ENCODE measurements around the gene IL36B.

The IL36B gene

GRCh38 chr2:113027691-113028090 is 25.0 kb downstream of the IL36B start:
- ChIA-PET POLR2A (no interaction called here), CTCF (no interaction called here)
- DNase-seq (ENCODE audit: extremely low spot score) = no peak
- TF ChIP-seq TARDBP (IDR thresholded peaks at IDR 0.05) (no peak), PKNOX1 (IDR thresholded peaks at IDR 0.05) (no peak), ELF4 (IDR thresholded peaks at IDR 0.05) (no peak), FOXK2 (IDR thresholded peaks at IDR 0.05) (no peak), SP1 (IDR thresholded peaks at IDR 0.05) (no peak), HDGF (IDR thresholded peaks at IDR 0.05; ENCODE audit: borderline replicate concordance) (no peak)

GRCh38 chr2:113025737-113026136 is 26.9 kb downstream of the IL36B start:
- ChIA-PET CTCF (interaction anchor here (1.2 kb wide), 1 partner anchor 67 kb away, joined by 5 read pairs; no protein-coding TSS in a partner anchor), POLR2A (no interaction called here)
- TF ChIP-seq ARNT (IDR thresholded peaks at IDR 0.05) = no peak
- TF ChIP-seq NFRKB (IDR thresholded peaks at IDR 0.05) = no peak
- no peak for TF ChIP-seq BHLHE40 (IDR thresholded peaks at IDR 0.05; ENCODE audit: borderline replicate concordance)
- no peak for TF ChIP-seq HDGF (IDR thresholded peaks at IDR 0.05; ENCODE audit: borderline replicate concordance)
- TF ChIP-seq FOXA1 (IDR thresholded peaks at IDR 0.05) = no peak
- TF ChIP-seq TARDBP (IDR thresholded peaks at IDR 0.05) = no peak
- no peak for TF ChIP-seq CTBP1 (IDR thresholded peaks at IDR 0.05; ENCODE audit: borderline replicate concordance)
- TF ChIP-seq ZNF384 (IDR thresholded peaks at IDR 0.05) = no peak
- no peak for TF ChIP-seq PKNOX1 (IDR thresholded peaks at IDR 0.05)
- TF ChIP-seq L3MBTL2 (conservative IDR thresholded peaks at IDR 0.05) = no peak
- no peak for TF ChIP-seq ELF4 (IDR thresholded peaks at IDR 0.05)
- TF ChIP-seq SP1 (IDR thresholded peaks at IDR 0.05) = no peak
- no peak for TF ChIP-seq FOXM1 (IDR thresholded peaks at IDR 0.05; ENCODE audit: borderline replicate concordance)
- no peak for TF ChIP-seq SUZ12 (IDR thresholded peaks at IDR 0.05)
- TF ChIP-seq LEF1 (IDR thresholded peaks at IDR 0.05; ENCODE audit: borderline replicate concordance) = no peak
- TF ChIP-seq FOXK2 (IDR thresholded peaks at IDR 0.05) = no peak
- no peak for DNase-seq (ENCODE audit: extremely low spot score)

- no peak for DNase-seq (ENCODE audit: extremely low spot score)
- ChIA-PET POLR2A (no interaction called here), CTCF (no interaction called here)
- no peak for TF ChIP-seq ELF4 (IDR thresholded peaks at IDR 0.05)
- TF ChIP-seq HDGF (IDR thresholded peaks at IDR 0.05; ENCODE audit: borderline replicate concordance) = no peak
- no peak for TF ChIP-seq FOXM1 (IDR thresholded peaks at IDR 0.05; ENCODE audit: borderline replicate concordance)
- no peak for TF ChIP-seq SUZ12 (IDR thresholded peaks at IDR 0.05)
- TF ChIP-seq TARDBP (IDR thresholded peaks at IDR 0.05) = no peak
- TF ChIP-seq FOXA1 (IDR thresholded peaks at IDR 0.05) = no peak
- TF ChIP-seq SP1 (IDR thresholded peaks at IDR 0.05) = no peak
- no peak for TF ChIP-seq NFRKB (IDR thresholded peaks at IDR 0.05)
- TF ChIP-seq CTBP1 (IDR thresholded peaks at IDR 0.05; ENCODE audit: borderline replicate concordance) = no peak
- no peak for TF ChIP-seq L3MBTL2 (conservative IDR thresholded peaks at IDR 0.05)
- TF ChIP-seq ZNF384 (IDR thresholded peaks at IDR 0.05) = no peak
- no peak for TF ChIP-seq PKNOX1 (IDR thresholded peaks at IDR 0.05)
- no peak for TF ChIP-seq ARNT (IDR thresholded peaks at IDR 0.05)
- no peak for TF ChIP-seq FOXK2 (IDR thresholded peaks at IDR 0.05)
- TF ChIP-seq BHLHE40 (IDR thresholded peaks at IDR 0.05; ENCODE audit: borderline replicate concordance) = no peak
- TF ChIP-seq LEF1 (IDR thresholded peaks at IDR 0.05; ENCODE audit: borderline replicate concordance) = no peak
These were observed 27.9 kb downstream of the IL36B start for GRCh38 chr2:113024764-113025163.

GRCh38 chr2:113021312-113021711 is 31.4 kb downstream of the IL36B start:
- POLR2A ChIA-PET = interaction anchor here (0.6 kb wide), 1 partner anchor 19 kb away, joined by 3 read pairs; no protein-coding TSS in a partner anchor

DNA sequence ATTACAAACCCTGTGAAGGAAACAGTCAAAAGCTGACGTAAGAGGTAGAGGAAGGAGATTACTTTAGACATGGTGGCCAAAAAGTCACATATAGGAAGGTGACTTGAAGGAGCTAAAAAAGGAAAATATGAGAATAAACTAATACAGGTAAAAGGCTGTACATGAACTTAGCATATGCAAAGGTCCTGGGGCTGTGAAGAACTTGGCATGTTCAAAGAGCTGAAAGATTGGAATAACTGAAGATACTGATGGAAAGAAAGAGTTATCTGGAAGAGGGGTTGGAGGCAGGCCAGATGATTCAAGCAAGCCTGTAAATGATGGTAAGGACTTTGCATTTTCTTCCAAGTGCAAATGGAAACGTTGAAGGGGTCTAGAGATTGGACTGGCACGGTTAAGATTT is 34.2 kb downstream of the IL36B start:
- no peak for DNase-seq (ENCODE audit: extremely low spot score)
- ChIA-PET POLR2A (no interaction called here), CTCF (interaction anchor here (0.6 kb wide), 1 partner anchor 723 kb away, joined by 3 read pairs; no protein-coding TSS in a partner anchor)
- TF ChIP-seq ZNF384 (IDR thresholded peaks at IDR 0.05) = no peak
- TF ChIP-seq ARNT (IDR thresholded peaks at IDR 0.05) = no peak
- TF ChIP-seq CTBP1 (IDR thresholded peaks at IDR 0.05; ENCODE audit: borderline replicate concordance) = no peak
- TF ChIP-seq HDGF (IDR thresholded peaks at IDR 0.05; ENCODE audit: borderline replicate concordance) = no peak
- TF ChIP-seq LEF1 (IDR thresholded peaks at IDR 0.05; ENCODE audit: borderline replicate concordance) = no peak
- no peak for TF ChIP-seq BHLHE40 (IDR thresholded peaks at IDR 0.05; ENCODE audit: borderline replicate concordance)
- no peak for TF ChIP-seq FOXM1 (IDR thresholded peaks at IDR 0.05; ENCODE audit: borderline replicate concordance)
- TF ChIP-seq TARDBP (IDR thresholded peaks at IDR 0.05) = no peak
- TF ChIP-seq FOXA1 (IDR thresholded peaks at IDR 0.05) = no peak
- TF ChIP-seq SP1 (IDR thresholded peaks at IDR 0.05) = no peak
- TF ChIP-seq PKNOX1 (IDR thresholded peaks at IDR 0.05) = no peak
- no peak for TF ChIP-seq L3MBTL2 (conservative IDR thresholded peaks at IDR 0.05)
- TF ChIP-seq ELF4 (IDR thresholded peaks at IDR 0.05) = no peak
- no peak for TF ChIP-seq FOXK2 (IDR thresholded peaks at IDR 0.05)
- no peak for TF ChIP-seq SUZ12 (IDR thresholded peaks at IDR 0.05)
- no peak for TF ChIP-seq NFRKB (IDR thresholded peaks at IDR 0.05)

More at GRCh38 chr2:113021312-113021711, 31.4 kb downstream of the IL36B start:
- TF ChIP-seq FOXA1 (IDR thresholded peaks at IDR 0.05) (no peak), ARNT (IDR thresholded peaks at IDR 0.05) (no peak), ZNF384 (IDR thresholded peaks at IDR 0.05) (no peak), BHLHE40 (IDR thresholded peaks at IDR 0.05; ENCODE audit: borderline replicate concordance) (no peak), SUZ12 (IDR thresholded peaks at IDR 0.05) (no peak), FOXM1 (IDR thresholded peaks at IDR 0.05; ENCODE audit: borderline replicate concordance) (no peak), CTBP1 (IDR thresholded peaks at IDR 0.05; ENCODE audit: borderline replicate concordance) (no peak), PKNOX1 (IDR thresholded peaks at IDR 0.05) (no peak), ELF4 (IDR thresholded peaks at IDR 0.05) (no peak), HDGF (IDR thresholded peaks at IDR 0.05; ENCODE audit: borderline replicate concordance) (no peak), TARDBP (IDR thresholded peaks at IDR 0.05) (no peak), FOXK2 (IDR thresholded peaks at IDR 0.05) (no peak), L3MBTL2 (conservative IDR thresholded peaks at IDR 0.05) (no peak), SP1 (IDR thresholded peaks at IDR 0.05) (no peak), NFRKB (IDR thresholded peaks at IDR 0.05) (no peak)
- DNase-seq (ENCODE audit: extremely low spot score) = no peak
- CTCF ChIA-PET = no interaction called here
